Suppressor macrophage treated with lipopolysaccharide for 1 hour (primary cell): ENCODE data around the gene CCDC91.

Experiments used
- DNase-seq, 3 donors: peaks; one replicate each; pipeline ENCODE4 v3.0.0-alpha.2; 2020 to 2022

Gene CCDC91

DNA sequence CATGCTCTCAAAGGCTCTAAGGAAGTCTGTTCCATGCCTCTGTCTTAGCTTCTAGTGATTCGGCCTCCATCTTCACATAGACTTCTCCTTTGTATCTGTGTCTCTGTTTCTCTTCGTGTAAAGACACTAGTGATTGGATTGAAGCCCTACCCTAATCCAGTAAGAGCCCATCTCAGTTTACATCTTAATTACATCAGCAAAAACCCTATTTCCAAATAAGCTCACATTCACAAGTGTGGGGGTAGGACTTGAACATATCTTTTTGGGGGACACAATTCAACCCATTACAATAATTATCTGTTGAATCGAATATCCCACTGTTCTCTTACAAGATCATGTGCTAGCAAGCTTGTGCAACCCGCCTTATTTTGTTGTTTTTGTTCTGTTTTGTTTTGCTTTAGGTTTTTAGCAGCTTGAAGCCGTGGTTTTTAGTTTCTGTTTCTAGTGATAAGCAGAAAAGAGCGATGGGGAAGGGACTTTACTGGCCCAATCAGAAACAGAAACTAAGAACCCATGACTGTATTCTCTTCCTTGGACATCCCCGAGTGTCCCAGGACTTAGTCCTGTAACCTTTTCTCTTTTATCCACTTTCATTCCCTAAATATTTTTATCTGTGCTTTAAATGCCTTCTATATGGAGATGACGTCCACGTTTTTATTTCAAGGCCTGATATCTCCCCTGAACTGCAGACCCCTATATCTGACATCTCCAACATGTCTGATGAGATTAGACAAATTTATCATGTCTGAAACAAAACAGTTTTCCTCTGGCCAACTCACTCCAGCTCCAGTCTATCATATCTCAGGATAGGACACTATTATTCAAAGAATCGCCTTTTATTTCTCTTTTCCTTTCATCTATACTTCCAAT, 353.0 kb downstream of the CCDC91 start:
- DNase-seq: peak in 2 of 3 donors; percentile 27 to 43

- DNase-seq: no peak
Observed at GRCh38 chr12:28550757-28551704, 360.8 kb downstream of the CCDC91 start.

- no peak for DNase-seq
Observed at GRCh38 chr12:28552251-28552970, 362.2 kb downstream of the CCDC91 start.

DNA sequence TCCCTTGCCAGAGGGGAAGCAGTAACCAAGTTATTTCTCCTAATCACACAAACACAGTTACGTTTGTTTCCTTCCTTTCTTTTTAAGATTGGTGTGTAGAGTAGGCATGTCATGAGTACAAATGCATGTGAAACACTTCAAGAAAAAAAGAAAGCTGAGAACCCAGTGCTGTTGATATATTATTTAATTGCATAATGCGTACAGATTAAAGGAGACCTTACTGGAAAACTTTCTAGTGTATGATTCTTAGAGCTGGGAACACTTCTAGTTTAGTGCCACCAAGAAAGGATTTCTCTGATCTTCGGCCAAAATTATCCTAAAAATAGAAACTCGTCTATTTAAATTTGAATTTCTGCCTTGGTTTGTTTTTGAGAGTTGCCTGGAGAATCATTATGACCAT, 365.5 kb downstream of the CCDC91 start:
- no peak for DNase-seq

GRCh38 chr12:28558250-28558649, 368.0 kb downstream of the CCDC91 start:
- no peak for DNase-seq

GRCh38 chr12:28563286-28563685, 373.0 kb downstream of the CCDC91 start:
- no peak for DNase-seq

- peak; percentile 5 to 56 (median 48) for DNase-seq
Observed at GRCh38 chr12:28563936-28564335, 373.7 kb downstream of the CCDC91 start.

GRCh38 chr12:28568118-28568517, 377.9 kb downstream of the CCDC91 start:
- DNase-seq: no peak

DNA sequence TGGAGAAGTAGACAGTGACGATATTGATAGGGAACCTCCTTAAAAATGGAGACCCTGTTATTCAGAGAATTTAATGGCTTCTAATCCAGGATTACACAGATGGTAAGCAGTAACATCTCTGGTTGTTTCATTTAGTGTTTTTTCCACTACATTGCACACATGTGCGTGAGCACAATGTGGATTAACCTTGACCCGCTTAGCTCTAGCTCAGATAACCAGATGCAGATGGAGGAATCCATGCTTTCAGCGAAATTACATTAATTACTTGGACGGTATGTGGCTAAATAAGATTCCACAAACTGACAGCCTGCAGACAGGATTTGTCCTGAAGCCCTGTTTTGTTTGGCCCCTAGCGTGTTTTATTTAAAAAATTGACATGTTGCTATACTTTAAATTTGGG, 378.4 kb downstream of the CCDC91 start:
- no peak for DNase-seq

DNA sequence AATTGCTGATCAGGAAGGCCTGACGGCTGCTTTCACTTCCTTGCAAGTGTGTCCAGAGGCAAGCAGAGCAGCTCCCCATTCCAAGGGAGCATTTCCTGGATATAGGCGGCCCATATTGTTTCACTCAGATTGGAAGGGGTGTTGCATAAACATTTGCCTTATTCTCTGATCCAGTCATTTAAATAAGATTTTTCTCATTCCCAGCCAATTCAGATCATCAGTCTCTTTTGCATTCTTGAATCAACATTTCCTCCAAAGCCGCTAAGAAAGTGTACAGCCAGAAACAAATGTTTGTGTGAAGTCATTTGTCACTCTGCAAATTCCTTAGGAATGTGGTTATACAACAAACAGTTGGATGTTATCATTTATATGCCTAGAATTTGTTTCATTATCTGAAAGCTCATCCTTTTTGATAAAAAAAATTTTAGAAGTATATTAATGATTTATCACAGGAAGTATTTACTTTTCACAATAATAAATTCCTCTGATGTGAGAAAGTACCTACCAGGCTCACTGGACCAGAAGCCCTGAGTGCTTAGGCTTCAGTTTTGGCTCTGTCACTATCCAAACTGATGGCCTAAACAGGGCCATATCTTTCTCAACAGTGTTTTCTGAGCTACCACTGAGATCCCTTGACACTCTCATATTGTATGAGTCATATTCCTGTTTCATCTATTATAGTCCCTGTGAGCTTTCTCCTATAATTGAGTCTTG, 379.6 kb downstream of the CCDC91 start:
- no peak for DNase-seq

- no peak for DNase-seq
Observed at GRCh38 chr12:28570811-28571210, 380.6 kb downstream of the CCDC91 start.

DNA sequence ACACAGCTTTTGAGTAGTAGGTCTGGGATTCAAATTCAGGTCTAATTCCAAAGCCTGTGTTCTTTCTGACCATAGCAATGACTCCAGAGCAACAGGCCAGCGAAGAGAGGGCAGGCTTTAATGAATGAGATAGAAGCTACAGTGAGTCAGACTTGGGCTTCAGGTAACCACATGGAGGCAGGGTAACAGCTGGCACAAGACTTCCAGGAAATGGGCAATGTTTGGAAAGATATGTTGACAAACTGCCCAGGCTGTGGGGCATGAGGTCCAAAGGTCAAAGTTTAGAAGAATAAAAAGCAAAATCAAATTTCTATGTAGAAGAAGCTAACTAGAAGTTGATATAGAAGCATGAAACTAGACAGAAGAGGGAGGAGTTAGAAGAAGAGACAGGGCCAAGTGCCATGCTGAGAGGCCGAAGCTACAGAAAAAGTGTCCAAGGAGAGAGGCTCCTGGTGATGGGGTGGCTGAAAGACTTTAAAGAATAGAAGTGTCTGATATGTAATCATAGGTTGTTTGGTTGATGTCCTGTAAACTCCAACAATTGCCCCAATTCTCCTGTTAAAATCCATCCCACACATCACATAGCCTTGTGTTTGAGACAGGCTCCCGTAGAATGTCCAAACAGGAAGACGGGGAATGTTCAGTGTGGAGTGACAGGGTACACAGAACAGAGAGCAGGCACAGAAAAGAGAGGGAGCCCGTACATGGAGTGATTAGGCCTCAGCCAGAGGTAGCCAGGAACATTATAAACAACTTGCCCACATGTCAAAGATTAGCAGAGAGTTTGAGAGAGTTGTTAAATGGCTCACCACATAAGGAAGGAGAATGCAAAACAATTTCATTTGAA, 384.7 kb downstream of the CCDC91 start:
- DNase-seq: no peak

GRCh38 chr12:28575593-28576205, 385.4 kb downstream of the CCDC91 start:
- DNase-seq: no peak

GRCh38 chr12:28578361-28578760, 388.1 kb downstream of the CCDC91 start:
- no peak for DNase-seq

GRCh38 chr12:28578833-28579252, 388.6 kb downstream of the CCDC91 start:
- no peak for DNase-seq

GRCh38 chr12:28582672-28583376, 392.6 kb downstream of the CCDC91 start:
- DNase-seq: no peak

- DNase-seq: peak; percentile 59 to 75 (median 74)
Observed at GRCh38 chr12:28583701-28584261, 393.5 kb downstream of the CCDC91 start.

DNA sequence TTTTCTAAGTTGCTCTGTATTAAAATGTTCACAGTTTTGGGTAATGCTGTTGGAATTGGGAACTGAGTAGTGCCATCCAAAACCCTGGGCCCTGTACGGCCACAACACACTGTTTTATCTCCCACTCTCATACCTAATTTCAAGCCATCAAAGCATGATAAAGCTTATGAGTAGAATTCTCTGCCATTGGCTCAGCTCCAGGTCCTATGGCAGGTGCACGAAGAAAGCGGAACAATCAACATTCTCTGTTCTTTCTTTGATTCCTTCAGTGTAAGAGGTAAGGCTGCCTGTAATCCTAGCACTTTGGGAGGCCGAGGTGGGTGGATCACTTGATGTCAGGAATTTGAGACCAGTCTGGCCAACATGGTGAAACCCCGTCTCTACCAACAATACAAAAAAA, 394.9 kb downstream of the CCDC91 start:
- DNase-seq: no peak

- DNase-seq: peak in 1 of 3 donors; percentile 6
Observed at GRCh38 chr12:28586481-28586880, 396.2 kb downstream of the CCDC91 start.

DNA sequence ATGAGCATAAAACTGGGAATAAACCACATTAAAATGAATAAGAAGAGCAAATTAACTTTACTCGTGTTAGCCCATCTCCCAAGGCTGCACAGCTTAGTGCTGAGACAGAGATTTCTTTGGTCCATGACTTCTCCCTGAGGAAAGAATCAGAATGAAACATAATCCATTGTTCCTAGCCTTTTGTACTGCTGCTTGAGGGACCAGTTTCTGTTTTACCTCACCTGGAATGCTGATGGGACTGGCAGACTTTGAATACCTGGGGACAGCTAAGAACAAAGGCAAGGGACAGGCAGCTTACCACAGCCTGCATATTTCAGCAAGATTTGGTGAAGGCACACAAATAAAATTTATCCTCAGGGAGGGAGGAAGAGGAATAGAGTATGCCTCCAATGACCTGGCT, 401.6 kb downstream of the CCDC91 start:
- DNase-seq: no peak
